A172 (cell line): ENCODE results near the gene ICAM1. TPM values are rescaled to one million over a fixed set of nuclear protein-coding genes. Genes with fewer than 3 reads are reported as not detected.
"Not testable (repeated sequence)": the region's sequence is repeated elsewhere in the genome, so short reads cannot be mapped to it uniquely, and the experiment has no call there.

Experiments
- DNase-seq: peaks from one replicate; pipeline ENCODE4 v3.0.0-alpha.2; 2015; ENCODE audit warnings: low spot score
- total RNA-seq: library from RNA; depleted of rRNA; stranded (reverse); fragments of >200 nt; shearing (Covaris generic); gene quantifications from 2 replicates; pipeline ENCODE4 v1.2.3, GENCODE V29; 2014

ICAM1 gene
- total RNA-seq, 1 experiment from 2014 or later, result not detected

DNA sequence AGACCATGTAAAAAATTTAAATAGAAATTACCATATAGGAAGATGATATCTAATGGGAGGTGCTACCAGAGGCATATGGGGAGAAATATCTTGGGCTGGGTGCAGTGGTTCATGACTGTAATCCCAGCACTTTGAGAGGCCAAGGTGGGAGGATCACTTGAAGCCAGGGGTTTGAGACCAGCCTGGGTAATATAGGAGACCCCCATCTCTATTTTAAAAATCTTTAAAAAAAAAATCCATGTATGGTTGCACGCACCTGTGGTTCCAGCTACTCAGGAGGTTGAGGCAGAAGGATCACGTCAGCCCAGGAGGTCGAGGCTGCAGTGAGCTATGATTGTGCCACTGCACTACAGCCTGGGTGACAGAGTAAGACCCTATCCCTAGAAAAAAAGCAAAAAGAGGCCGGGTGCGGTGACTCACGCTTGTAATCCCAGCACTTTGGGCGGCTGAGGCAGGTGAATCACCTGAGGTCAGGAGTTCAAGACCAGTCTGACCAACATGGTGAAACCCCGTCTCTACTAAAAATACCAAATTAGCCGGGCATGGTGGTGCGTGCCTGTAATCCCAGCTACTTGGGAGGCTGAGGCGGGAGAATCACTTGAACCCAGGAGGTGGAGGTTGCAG, 29.0 kb upstream of the ICAM1 start:
- DNase-seq, result not testable (repeated sequence)

DNA sequence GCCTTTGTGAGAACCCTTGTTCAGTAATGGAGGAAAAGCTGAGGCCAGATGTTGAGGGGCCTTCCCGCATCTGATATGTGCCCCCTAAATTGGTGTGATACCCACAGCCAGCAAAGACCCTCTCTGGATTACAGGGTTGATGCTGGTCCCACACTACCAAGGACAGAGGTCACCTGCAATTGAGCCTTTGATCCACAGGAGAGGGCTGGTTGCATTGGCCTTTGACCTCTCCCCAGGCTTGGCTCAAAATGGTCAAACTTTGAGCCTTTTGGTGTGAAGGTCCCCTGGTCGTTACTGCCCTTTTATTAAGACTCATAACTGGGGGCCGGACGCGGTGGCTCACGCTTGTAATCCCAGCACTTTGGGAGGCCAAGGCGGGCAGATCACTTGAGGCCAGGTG, 27.3 kb upstream of the ICAM1 start:
- no peak for DNase-seq

DNA sequence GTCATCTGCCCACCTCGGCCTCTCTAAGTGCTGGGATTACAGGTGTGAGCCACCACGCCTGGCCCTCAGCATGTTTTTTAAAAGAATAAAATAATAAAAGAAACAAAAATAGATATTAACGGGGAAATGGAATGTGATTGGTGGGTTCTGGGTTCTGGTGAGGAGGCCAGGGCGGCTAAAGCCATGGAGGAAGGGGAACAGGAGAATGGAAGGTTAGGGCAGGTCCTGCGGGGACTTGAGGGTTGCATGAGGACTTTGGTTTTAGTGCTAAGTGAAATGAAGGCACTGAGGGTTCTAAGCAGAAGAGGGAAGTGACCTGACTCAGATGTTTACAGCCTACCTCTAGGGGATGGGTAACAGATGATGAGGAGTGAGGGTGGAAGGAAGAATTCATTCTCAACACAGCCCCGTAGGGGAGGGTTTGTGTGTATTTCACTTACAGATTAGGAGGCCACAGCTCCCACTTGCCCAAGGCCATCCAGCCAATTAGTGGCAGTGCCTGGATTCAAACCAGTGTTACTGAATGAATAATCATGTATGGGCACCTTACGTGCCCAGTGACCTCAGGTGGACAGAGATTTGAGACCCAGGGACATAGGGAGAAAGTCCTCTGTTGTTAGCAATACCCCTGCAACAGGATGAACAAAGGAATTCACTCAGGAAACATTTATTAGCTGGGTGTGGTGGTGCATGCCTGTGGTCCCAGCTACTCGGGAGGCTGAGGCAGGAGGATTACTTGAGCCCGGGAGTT, 25.6 kb upstream of the ICAM1 start:
- DNase-seq, result no peak

DNA sequence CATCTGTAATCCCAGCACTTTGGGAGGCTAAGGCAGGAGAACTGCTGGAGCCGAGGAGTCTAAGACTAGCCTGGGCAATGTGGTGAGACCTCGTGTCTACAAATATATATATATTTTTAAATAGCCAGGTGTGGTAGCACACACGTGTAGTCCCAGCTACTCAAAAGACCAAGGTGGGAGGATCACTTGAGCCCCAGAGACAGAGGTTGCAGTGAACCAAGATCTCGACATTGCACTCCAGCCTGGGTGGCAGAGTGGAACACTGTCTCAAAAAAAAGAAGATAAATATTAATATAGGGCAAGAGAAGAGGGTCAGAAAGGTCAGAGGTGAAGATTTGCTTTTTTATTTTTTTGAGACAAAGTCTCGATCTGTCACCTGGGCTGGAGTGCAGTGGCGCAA, 24.4 kb upstream of the ICAM1 start:
- DNase-seq, result no peak

DNA sequence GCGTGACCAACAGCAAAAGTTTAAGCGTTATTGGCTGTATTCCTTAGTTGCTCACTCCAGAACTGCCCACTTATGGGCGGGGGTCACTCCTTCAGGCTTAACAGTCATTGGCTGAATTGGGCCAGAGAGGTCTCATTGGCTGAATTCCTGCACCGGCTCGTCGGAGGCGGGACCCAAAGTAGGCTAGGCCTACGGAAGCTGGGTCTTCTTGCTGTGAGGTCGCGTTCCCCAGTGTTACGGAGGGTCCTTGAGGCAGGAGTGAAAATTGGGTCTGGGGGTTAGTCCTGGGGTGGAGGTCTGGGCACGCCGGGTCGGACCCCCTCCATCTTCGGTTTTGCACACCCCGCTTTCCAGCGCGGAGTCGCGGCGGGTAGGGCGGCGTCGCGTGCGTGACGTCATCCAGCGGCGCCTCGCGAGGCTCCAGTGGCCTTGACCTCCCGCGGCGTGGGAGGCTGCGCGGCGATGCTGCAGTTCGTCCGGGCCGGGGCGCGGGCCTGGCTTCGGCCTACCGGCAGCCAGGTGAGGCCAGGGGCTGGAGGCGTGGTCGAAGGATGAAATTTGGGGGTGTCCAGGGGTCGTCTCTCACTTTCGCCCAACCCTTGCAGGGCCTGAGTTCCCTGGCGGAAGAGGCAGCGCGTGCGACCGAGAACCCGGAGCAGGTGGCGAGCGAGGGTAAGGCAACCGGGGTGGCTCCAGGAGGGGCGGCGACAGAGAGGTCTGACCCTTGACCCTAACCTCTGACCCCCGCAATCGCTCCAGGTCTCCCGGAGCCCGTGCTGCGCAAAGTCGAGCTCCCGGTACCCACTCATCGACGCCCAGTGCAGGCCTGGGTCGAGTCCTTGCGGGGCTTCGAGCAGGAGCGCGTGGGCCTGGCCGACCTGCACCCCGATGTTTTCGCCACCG, 18.9 kb upstream of the ICAM1 start, which contains the start of gene MRPL4:
TSS of gene MRPL4 (plus strand) at position 423 of the 903 bp plus-strand sequence. CDS start at position 463, 40 bp downstream.
- DNase-seq, result peak; percentile 99

DNA sequence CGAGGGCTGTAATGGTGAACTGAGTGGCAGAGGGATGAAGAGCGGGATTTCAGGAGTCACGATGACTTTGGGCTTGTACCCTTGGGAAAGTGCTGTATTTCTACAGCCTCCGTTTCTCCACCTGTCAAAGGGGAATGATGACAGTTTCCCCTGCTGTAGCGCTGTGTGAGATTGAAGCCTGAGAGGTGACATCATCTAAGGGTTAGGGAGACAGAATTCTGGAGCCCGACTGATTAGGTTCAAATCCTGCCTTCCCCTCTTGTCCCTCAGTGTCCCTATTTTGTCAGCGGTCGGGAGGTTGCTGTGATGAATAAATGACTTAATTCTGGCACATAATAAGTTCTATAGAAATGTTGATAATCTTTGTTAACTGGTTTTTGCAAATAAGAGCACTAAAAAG, 18.2 kb upstream of the ICAM1 start:
- no peak for DNase-seq

DNA sequence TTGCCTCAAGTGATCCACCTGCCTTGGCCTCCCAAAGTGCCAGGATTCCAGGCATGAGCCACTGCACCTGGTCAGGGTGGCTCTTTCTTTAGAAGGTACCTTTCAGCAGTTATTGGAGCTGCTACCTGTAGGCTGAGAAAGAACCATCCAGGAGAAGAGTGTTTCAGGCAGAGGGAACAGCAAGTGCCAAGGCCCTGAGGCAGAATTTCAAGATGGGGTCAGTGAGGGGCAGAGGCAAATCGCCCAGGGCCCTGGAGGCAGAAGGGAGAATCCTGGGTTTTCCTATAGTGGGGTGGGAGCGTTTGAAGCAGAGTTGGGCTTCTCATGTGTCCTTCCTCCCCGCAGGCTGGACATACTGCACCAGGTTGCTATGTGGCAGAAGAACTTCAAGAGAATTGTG, 16.7 kb upstream of the ICAM1 start:
- no peak for DNase-seq

DNA sequence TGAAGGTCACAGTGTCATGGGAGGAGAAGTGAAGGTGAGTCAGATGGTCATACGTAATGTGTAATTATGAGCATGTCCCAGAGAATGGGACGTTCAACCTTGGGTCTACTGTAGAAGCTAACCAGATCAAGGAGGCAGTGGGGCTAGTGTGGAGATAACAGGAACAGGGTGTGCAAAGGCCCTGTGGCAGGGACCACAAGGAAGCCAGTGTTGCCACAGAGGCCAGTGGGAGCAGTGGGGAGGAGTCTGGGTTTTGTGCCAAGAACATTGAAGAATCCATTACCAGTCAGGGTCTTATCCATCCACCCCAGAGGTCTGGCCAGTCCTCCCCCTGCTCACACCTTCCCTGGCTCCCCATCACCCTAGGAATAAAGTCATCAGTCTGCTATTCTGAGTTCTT, 15.6 kb upstream of the ICAM1 start:
- no peak for DNase-seq

DNA sequence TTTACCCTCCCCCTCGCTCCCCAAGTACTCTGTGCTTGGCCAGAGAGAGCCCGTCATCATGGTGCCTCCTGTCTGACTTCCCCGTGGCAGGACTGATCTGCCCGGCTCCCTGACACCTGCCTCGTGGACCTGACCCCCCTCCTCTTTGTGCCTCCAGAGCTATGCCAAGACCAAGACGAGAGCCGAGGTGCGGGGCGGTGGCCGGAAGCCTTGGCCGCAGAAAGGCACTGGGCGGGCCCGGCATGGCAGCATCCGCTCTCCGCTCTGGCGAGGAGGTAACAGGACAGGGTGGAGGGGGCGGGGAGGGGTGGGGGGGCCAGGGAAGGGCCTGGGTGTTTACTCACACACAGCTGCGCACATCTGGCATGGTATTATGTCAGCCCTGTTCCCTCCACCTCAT, 14.4 kb upstream of the ICAM1 start:
- DNase-seq, result no peak

DNA sequence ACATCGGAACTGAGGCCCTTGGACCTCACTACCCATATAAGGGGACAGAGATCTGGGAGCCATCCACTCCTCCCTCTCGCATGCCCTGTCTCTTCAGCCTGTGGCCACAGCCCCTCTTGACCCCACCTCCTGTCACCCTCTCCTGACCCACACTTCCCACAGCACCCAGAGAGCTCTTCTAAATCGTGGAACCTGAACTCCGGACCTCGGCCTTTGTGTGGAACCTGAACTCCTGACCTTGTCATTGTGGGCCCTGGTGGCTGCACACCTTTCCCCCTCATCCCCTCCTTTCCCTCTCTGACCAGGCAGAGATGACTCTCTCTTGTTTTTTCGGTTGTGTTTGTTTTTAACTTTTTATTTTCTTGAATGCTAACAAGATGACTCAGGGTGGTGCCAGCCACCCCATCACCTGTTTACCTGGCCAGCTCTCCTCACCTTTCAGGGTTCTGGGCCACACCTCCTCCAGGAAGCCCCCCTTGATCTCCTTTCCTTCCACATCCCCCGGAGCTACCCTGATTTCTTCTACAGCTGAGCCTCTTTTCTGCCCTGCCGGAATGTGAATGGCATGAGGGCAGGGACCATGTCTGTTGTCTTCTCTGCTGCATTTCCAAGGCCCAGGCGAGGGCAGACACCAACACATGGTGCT, 13.8 kb upstream of the ICAM1 start:
- DNase-seq, result no peak

DNA sequence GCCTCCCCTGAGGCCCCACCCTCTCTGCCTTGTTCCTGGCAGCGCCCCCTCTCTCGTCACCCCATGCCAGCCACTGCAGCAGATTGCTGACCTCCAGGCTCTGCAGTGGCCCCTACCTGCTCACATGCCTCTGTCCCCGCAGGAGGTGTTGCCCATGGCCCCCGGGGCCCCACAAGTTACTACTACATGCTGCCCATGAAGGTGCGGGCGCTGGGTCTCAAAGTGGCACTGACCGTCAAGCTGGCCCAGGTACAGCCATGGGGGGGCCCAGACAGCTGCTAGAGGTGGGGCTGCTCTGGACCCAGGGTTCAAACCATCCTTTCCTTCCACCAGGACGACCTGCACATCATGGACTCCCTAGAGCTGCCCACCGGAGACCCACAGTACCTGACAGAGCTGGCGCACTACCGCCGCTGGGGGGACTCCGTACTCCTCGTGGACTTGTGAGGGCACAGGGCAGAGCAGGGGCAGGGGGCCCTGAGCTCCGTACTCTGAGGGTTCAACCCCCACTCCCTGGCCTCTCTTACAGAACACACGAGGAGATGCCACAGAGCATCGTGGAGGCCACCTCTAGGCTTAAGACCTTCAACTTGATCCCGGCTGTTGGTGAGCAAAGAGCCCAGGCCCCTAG, 12.7 kb upstream of the ICAM1 start:
- DNase-seq, result no peak

DNA sequence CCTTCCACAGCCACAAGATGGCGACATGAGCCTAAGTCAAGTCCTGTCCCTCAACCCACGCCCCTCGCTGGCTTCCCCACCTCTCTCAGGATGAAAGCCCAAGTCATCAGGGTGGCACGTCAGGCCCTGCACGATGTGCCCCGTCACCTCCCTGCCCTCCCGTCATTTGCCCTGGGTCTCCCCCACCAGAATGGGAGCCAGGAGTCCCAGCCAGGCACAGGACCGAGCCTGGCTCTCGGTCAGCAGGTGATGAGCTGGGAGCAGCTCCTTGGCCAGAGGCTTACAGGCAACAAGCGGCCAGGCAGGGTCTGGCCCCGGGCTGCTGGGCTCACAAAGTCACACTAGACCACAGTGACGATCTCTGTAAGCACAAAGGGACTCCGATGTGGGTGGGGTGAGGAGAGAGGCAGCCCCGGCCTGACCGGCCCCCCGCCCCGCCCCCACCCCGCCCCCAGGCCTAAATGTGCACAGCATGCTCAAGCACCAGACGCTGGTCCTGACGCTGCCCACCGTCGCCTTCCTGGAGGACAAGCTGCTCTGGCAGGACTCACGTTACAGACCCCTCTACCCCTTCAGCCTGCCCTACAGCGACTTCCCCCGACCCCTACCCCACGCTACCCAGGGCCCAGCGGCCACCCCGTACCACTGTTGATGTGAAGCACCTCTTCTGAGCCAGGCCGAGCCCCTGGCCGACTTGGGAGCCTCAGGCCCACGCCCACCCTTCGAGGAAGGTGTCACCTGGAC, 11.6 kb upstream of the ICAM1 start:
- peak; percentile 79 for DNase-seq

DNA sequence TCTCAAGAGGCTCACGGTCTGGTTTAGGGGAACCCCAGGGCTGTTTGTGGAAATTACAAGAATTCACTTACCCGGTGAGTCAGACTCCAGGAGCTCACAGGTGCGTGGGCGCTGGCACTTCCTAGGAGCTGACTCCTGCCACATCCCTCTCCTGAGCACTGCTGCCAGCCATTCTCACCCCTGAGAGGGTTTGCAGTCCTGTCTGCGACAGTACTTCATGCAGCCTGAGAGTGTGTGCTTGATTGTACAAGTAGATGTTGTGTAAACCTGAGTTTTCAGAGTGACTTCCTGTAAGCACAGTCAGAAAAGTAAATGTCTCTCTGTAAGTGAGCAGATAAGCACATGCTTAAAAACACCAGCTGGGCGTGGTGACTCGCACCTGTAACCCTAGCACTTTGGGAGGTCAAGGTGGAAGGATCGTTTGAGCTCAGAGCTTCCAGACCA, 10.8 kb upstream of the ICAM1 start:
- DNase-seq, result peak; percentile 42

DNA sequence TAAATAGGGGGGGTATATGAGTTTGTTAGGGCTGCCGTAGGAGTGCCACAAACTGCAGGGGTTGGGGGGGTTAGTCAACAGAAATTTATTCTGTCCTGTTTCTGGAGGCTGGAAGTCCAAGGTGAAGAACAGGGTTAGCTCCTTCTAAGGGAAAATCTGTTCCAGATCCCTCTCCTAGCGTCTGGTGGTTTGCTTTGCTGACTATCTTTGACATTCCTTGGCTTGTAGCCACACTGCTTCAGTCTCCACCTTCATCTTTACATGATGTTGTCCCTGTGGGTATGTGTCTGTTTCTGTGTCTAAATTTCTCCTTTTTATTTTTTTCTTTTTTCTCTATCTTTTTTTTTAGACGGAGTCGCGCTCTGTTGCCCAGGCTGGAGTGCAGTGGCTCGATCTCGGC, 8.1 kb upstream of the ICAM1 start:
- DNase-seq, result peak; percentile 60

DNA sequence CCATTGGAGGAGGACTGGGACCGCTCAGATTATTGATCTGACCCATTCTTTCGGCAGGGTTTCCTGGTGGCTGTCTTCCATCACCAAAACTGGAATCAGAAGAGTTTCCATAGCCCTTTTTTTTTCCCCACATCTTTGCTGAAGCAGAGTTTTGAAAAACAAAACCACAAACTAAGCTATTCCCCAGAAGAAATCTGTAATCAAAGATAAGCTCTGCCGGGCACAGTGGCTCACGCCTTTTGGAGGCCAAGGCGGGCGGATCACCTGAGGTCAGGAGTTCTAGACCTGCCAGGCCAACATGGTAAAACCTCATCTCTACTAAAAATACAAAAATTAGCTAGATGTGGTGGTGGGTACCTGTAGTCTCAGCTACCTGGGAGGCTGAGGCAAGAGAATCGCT, 4.2 kb upstream of the ICAM1 start:
- no peak for DNase-seq

DNA sequence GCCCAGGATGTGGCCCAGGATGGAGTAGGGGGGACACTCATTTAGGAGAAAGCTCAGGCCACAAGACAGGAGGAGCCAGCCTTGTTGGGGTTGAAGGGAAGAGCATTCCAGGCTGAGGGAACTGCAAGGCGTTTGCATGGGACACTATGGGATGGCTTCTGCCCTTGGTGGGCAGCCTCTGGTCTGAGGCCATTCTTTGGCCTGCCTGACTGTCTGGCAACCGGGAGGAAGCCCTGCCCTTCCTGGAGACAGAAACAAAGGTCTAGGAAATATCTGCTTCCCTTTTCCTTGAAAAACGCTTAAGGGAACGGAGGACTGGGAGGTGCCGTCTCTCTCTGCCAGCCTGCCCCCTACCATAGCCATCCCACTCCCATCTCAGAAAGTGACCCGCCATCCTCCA, 2.8 kb upstream of the ICAM1 start:
- DNase-seq, result no peak

DNA sequence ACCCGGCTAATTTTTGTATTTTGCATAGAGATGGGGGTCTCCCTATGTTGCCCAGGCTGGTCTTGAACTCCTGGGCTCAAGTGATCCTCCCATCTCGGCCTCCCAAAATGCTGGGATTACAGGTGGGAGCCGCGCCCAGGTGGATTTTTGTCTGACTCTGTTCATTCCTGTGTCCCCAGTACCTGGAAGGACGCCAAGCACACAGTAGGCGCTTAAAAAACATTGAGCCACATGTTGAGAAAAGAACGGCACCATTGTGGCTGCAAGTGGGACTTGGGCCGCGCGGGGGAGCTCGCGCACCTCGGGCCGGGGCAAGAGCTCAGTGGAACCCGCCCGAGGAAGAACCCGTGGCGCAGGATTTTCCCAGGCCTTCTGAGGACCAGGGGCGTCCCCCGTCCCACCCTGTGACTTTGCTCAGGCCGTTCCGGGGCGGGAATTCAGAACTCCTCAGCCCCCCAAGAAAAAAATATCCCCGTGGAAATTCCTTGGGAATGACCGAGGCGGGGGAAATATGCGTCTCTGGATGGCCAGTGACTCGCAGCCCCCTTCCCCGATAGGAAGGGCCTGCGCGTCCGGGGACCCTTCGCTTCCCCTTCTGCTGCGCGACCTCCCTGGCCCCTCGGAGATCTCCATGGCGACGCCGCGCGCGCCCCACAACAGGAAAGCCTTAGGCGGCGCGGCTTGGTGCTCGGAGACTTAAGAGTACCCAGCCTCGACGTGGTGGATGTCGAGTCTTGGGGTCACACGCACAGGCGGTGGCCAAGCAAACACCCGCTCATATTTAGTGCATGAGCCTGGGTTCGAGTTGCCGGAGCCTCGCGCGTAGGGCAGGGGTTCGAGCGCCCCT, 1.4 kb upstream of the ICAM1 start:
- DNase-seq, result peak; percentile 48

DNA sequence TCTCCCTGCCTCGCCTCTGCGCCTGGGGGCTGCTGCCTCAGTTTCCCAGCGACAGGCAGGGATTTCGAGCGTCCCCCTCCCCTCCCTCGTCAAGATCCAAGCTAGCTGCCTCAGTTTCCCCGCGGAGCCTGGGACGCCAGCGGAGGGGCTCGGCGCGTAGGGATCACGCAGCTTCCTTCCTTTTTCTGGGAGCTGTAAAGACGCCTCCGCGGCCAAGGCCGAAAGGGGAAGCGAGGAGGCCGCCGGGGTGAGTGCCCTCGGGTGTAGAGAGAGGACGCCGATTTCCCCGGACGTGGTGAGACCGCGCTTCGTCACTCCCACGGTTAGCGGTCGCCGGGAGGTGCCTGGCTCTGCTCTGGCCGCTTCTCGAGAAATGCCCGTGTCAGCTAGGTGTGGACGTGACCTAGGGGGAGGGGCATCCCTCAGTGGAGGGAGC, 722 bp upstream of the ICAM1 start:
- no peak for DNase-seq

DNA sequence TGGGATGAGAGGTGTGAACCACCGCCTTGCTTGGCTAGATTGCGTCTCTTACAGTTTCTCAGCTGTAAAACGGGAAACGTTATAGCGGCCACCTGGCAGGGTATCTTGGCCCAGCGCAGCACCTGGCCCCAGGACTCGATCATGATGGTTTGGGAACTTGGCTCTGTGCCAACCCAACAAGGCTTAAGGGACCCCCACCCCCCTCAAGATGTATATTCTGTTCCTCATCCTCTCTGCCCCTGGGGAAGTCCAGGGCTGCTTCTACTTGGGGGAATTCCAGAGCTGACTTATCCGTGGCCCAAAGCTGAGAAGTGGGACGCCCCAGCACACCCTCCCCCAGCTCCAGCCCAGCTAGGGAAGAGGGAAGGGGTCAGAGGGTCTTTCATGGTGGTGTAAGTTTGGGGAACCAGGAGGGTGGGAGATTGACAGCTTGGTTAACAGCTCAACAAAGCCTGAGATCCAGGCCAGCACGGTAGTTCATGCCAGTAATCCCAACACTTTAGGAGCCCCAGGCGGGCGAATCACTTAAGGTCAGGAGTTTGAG, 695 bp downstream of the ICAM1 start:
- DNase-seq, result no peak
